Retinal pigment epithelial cell (primary cell): Measurements from ENCODE around the gene ERVK3-1.
A peak's percentile ranks its signal among the peaks of the same experiment; 100 is the strongest.

ENCODE experiments used
- DNase-seq: peaks from one replicate; pipeline ENCODE4 v3.0.0-alpha.2; 2010; ENCODE audit warnings: low read depth
- H3K4me3 ChIP-seq: 2 replicates; pipeline ENCODE4 v1.5.1; 2011; ENCODE audit warnings: mild to moderate bottlenecking, low read length, control low read depth, moderate library complexity
- CTCF ChIP-seq: conservative IDR thresholded peaks from 2 replicates; pipeline ENCODE4 v1.5.1; 2011; ENCODE audit warnings: low read depth, low read length, control low read depth, inconsistent platforms

Gene ERVK3-1

DNA sequence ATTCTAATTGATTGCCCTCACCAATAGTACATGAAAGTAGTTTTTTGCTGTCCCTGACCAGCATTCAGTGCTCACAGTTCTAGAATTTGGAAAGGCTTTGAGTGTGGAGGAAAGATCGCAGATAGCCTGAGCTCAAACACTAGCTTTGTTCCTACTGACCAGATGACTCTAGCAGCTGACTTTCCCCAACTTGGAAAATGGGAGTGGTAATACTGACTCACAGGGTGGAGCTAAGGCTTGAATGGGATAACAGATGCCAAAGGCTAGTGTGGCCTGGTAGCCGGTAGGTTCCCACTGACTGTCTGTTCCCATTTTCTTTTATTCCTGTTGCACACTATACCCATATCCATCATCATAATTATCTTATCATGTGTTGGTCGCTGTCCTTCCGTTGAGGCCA, 25.3 kb downstream of the ERVK3-1 start:
- H3K4me3 ChIP-seq = no peak overlapping the region
- TF ChIP-seq CTCF = no peak
- DNase-seq = peak; percentile 51

GRCh38 chr19:58332697-58333096, 27.5 kb downstream of the ERVK3-1 start:
- DNase-seq = no peak
- TF ChIP-seq CTCF = no peak
- H3K4me3 ChIP-seq = no peak overlapping the region

GRCh38 chr19:58334691-58335249, 29.6 kb downstream of the ERVK3-1 start:
- no peak for DNase-seq
- no peak for TF ChIP-seq CTCF
- no peak overlapping the region for H3K4me3 ChIP-seq

- TF ChIP-seq CTCF = no peak
- no peak overlapping the region for H3K4me3 ChIP-seq
- DNase-seq = no peak
These were observed 30.5 kb downstream of the ERVK3-1 start for GRCh38 chr19:58335630-58336029.

- no peak overlapping the region for H3K4me3 ChIP-seq
- no peak for DNase-seq
- no peak for TF ChIP-seq CTCF
These were observed 31.0 kb downstream of the ERVK3-1 start for GRCh38 chr19:58336216-58336615.

DNA sequence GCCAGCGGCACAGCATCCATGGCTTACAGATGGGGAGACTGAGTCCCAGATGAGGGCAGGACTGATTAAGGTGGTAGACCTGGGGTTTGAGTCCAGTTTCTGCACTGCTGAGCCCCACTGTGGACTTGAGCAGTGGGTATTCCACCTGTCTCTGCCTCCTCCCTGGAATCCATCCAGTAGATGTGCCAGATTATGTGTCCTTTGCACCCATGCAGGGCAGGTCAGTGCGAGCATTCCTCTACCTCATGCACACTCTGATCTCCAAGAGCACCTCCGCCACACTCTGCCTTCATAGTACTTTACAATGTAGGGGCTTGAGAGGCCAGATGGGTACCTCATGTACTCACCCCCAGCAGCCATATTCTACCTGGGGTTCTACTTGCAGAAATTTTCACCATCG, 31.6 kb downstream of the ERVK3-1 start:
- H3K4me3 ChIP-seq = no peak overlapping the region
- DNase-seq = no peak
- TF ChIP-seq CTCF = no peak

DNA sequence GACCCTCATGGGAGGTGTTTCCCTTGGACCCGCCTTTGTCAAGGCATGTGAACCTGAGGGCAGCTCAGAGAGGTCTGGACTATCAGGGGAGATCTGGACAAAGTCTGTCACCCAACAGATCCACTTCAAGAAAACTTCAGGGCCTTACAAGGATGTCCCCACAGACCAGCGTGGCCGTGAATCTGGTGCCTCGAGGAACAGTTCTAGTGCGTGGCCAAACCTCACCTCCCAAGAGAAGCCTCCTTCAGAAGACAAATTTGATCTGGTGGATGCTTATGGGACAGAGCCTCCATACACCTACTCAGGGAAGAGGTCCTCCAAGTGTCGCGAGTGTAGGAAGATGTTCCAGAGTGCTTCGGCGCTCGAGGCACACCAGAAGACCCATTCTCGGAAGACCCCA, 33.2 kb downstream of the ERVK3-1 start:
- no peak for DNase-seq
- no peak overlapping the region for H3K4me3 ChIP-seq
- no peak for TF ChIP-seq CTCF
